PFSK-1 (cell line): ENCODE data around the gene PSMB7.

ENCODE experiments used
- FOXP2 ChIP-seq: optimal IDR thresholded peaks from 2 replicates; pipeline ENCODE3; 2011; ENCODE audit warnings: borderline replicate concordance, control low read depth, inconsistent platforms; ENCODE audit not compliant: insufficient read depth; ENCODE audit errors: extremely low read length, extremely low read depth
- POLR2AphosphoS5 ChIP-seq: IDR thresholded peaks from 2 replicates; pipeline ENCODE4 v1.6.1; 2012; ENCODE audit warnings: low read depth, mild to moderate bottlenecking, control low read depth, low read length, moderate library complexity
- SIN3A ChIP-seq: IDR thresholded peaks from 2 replicates; pipeline ENCODE4 v1.6.1; 2012; ENCODE audit warnings: mild to moderate bottlenecking, low read length, moderate library complexity, borderline replicate concordance; ENCODE audit not compliant: insufficient read depth
- TAF1 ChIP-seq: IDR thresholded peaks from 2 replicates; pipeline ENCODE4 v1.6.1; 2012; ENCODE audit warnings: low read length, control low read depth, borderline replicate concordance; ENCODE audit not compliant: insufficient read depth
- TF ChIP-seq, protein P1 (sequence below), 2 experiments: IDR thresholded peaks; 2 replicates each; pipeline versions ENCODE4 v1.6.1 to v1.8.0; 2011 to 2012; ENCODE audit warnings: low read depth in 2 of 2, low read length in 2 of 2, control low read depth in 1 of 2, inconsistent platforms in 1 of 2, mild to moderate bottlenecking in 1 of 2, moderate library complexity in 1 of 2; ENCODE audit not compliant: insufficient read depth in 1 of 2

Gene PSMB7

GRCh38 chr9:124355941-124356744 lies 59.1 kb downstream of the PSMB7 start:
- TF ChIP-seq POLR2AphosphoS5: no peak
- TF ChIP-seq TAF1: no peak
- no peak for TF ChIP-seq SIN3A
- TF ChIP-seq FOXP2: no peak
- TF ChIP-seq, protein P1, sequence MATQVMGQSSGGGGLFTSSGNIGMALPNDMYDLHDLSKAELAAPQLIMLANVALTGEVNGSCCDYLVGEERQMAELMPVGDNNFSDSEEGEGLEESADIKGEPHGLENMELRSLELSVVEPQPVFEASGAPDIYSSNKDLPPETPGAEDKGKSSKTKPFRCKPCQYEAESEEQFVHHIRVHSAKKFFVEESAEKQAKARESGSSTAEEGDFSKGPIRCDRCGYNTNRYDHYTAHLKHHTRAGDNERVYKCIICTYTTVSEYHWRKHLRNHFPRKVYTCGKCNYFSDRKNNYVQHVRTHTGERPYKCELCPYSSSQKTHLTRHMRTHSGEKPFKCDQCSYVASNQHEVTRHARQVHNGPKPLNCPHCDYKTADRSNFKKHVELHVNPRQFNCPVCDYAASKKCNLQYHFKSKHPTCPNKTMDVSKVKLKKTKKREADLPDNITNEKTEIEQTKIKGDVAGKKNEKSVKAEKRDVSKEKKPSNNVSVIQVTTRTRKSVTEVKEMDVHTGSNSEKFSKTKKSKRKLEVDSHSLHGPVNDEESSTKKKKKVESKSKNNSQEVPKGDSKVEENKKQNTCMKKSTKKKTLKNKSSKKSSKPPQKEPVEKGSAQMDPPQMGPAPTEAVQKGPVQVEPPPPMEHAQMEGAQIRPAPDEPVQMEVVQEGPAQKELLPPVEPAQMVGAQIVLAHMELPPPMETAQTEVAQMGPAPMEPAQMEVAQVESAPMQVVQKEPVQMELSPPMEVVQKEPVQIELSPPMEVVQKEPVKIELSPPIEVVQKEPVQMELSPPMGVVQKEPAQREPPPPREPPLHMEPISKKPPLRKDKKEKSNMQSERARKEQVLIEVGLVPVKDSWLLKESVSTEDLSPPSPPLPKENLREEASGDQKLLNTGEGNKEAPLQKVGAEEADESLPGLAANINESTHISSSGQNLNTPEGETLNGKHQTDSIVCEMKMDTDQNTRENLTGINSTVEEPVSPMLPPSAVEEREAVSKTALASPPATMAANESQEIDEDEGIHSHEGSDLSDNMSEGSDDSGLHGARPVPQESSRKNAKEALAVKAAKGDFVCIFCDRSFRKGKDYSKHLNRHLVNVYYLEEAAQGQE (IDR thresholded peaks at IDR 0.05; ENCODE audit: insufficient read depth in 1 of 2, low read depth in 2 of 2, low read length in 2 of 2): no peak

- no peak for TF ChIP-seq POLR2AphosphoS5
- no peak for TF ChIP-seq FOXP2
- TF ChIP-seq, protein P1 (IDR thresholded peaks at IDR 0.05; ENCODE audit: insufficient read depth in 1 of 2, low read depth in 2 of 2, low read length in 2 of 2): no peak
- no peak for TF ChIP-seq TAF1
- no peak for TF ChIP-seq SIN3A
These were observed 60.0 kb downstream of the PSMB7 start for GRCh38 chr9:124355039-124355940.

DNA sequence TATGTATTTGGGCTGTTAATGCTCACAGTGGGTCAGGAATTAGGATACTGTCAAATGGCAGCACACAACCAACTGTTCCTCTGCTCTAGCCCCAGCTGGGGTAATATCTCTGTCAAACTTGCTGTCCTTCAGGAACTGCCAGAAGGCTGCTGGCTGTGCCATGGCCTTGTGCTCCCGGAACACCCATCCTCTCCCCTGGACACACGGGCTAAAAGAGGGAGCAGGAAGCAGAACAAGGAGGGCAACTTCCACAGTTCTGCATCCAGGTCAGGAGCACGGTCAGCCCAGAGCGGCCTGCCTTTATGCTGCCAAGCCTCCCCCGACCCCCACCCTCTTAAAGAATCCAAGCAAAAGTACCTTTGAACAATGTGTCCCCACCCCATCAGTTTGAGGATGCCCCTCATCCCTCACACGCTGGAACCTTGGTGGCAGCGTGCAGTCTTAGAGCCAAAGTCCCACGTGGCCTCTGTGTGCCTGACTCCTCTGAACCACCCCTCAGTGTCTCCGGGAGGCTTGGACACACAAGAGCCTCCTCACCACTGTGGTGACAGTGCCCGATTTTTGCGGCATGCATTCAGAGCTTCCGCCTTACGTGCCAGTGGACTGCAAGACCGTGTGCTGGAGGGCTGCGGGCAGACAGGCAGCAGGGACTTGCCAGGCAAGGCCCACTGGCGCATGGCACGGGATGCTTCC lies 60.8 kb downstream of the PSMB7 start:
- TF ChIP-seq TAF1: no peak
- no peak for TF ChIP-seq FOXP2
- no peak for TF ChIP-seq POLR2AphosphoS5
- no peak for TF ChIP-seq SIN3A
- TF ChIP-seq, protein P1 (IDR thresholded peaks at IDR 0.05; ENCODE audit: insufficient read depth in 1 of 2, low read depth in 2 of 2, low read length in 2 of 2): no peak

DNA sequence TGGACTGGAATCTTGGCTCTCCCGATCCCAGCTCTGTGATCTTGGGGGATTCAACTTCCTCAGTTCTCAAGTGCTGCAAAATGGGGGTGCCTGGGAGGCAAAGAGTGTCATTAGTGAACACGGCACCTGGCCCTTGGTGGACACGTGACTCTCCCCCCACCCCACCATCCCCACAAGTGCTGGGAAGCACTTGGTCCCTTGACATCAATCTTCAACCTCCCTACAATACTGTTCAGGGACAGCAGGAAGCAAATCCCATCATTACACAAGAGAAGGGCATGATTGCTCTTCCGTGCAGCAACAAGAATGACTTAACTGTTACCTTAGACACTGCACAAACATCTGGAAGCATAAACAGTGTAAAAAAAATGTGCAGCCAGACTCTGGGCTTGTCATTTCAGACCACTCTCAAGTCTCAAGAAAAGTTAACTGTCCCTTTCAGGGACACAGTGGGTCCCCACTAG lies 61.4 kb downstream of the PSMB7 start:
- TF ChIP-seq, protein P1 (IDR thresholded peaks at IDR 0.05; ENCODE audit: insufficient read depth in 1 of 2, low read depth in 2 of 2, low read length in 2 of 2): no peak
- TF ChIP-seq TAF1 (no peak), POLR2AphosphoS5 (no peak), SIN3A (no peak), FOXP2 (no peak)
